Measurements from ENCODE around the gene NDUFB10. TPM values are rescaled to one million over a fixed set of nuclear protein-coding genes. Genes with fewer than 3 reads are reported as not detected.
A peak's percentile ranks its signal among the peaks of the same experiment; 100 is the strongest.

Gene NDUFB10
- 287 TPM for total RNA-seq (2021; ENCODE audit: unreplicated experiment)
- 493 TPM for polyA plus RNA-seq (2012; ENCODE audit: insufficient read length)
- percentile 75 among the genes with signal in this experiment for Bru-seq, nascent RNA
- BruChase-seq, experiment 1, labeled RNA remaining after a 2-hour chase = percentile 72 among the genes with signal in this experiment
- BruChase-seq, experiment 2, labeled RNA remaining after a 6-hour chase = percentile 85 among the genes with signal in this experiment
- long read RNA-seq, transcript NDUFB10-202 (3 exons, 830 nt) = minor isoform, 5 of 118 reads
- long read RNA-seq, transcript NDUFB10-201 (4 exons, 705 nt) = major isoform, 68 of 118 reads
- long read RNA-seq, partial matches to known transcripts = 28 of 118 reads
- long read RNA-seq, other reads (novel, unspliced or antisense) = 13 of 118 reads

- BruUV-seq (replicated peaks) = no TSS peak
- DNase-seq (ENCODE audit: low read depth, low spot score) = no peak
- H3K36me3 ChIP-seq (ENCODE audit: control insufficient read depth, insufficient read depth, low read length) = peaks cover 8% of the 10 kb centered on the region
- POLR2A ChIA-PET = no interaction called here
- H3K9me3 ChIP-seq (ENCODE audit: control insufficient read depth, insufficient read depth, low read depth, low read length) = no peaks in the 10 kb centered on the region
- peak; percentile 86 for ATAC-seq
- peak; percentile 89; the same call in 1 of the 2 replicates for TF ChIP-seq SIN3A (IDR thresholded peaks at IDR 0.05; ENCODE audit: borderline replicate concordance, insufficient read depth, low read depth, low read length)
- peak; percentile 44; the same call in 1 of the 2 replicates for TF ChIP-seq TCF7L2 (IDR thresholded peaks at IDR 0.05; ENCODE audit: low read depth, low read length)
- no peak for TF ChIP-seq REST (IDR thresholded peaks at IDR 0.05; ENCODE audit: insufficient read depth in 1 of 2, low read depth in 2 of 2, low read length in 1 of 2)
- peak; percentile 96 for TF ChIP-seq CTCF (IDR thresholded peaks at IDR 0.05)
- TF ChIP-seq POLR2AphosphoS5 (IDR thresholded peaks at IDR 0.05; ENCODE audit: low read depth, low read length) = peak; percentile 85
- H3K4me1 ChIP-seq (ENCODE audit: control insufficient read depth, insufficient read depth, low read length) = peaks cover 12% of the 10 kb centered on the region
- intact Hi-C loops (cut with micrococcal nuclease; ENCODE audit: unreplicated experiment) = no loop called here
- peak within 1 kb of the TSS; percentile 83 for H3K27ac ChIP-seq (ENCODE audit: low read length)
- H3K27me3 ChIP-seq (ENCODE audit: control insufficient read depth, insufficient read depth, low read length) = no peaks in the 10 kb centered on the region
- in situ Hi-C loops (cut with HindIII; ENCODE audit: low pct_unique_long_range_greater_than_20kb, low sequenced_read_pairs) = no loop called here
- CTCF ChIA-PET = no interaction called here
- H3K4me3 ChIP-seq (ENCODE audit: low read depth in 2 of 2, low read length in 2 of 2) = peak within 1 kb of the TSS; percentile 75 to 80
These were observed at the start of gene NDUFB10 for GRCh38 chr16:1959269-1960039. Gene NDUFB10 (plus strand): TSS chr16:1959538. CDS start chr16:1959625, 87 bp downstream.

GRCh38 chr16:1909561-1910231 lies 49.6 kb upstream of the NDUFB10 start:
- no peaks in the 10 kb centered on the region for H3K27me3 ChIP-seq (ENCODE audit: control insufficient read depth, insufficient read depth, low read length)
- in situ Hi-C loops (cut with HindIII; ENCODE audit: low pct_unique_long_range_greater_than_20kb, low sequenced_read_pairs) (no loop called here), intact Hi-C loops (cut with micrococcal nuclease; ENCODE audit: unreplicated experiment) (no loop called here)
- H3K9me3 ChIP-seq (ENCODE audit: control insufficient read depth, insufficient read depth, low read depth, low read length) = no peaks in the 10 kb centered on the region
- ATAC-seq (no peak), DNase-seq (ENCODE audit: low read depth, low spot score) (no peak)
- peaks cover 3% of the 10 kb centered on the region for H3K4me1 ChIP-seq (ENCODE audit: control insufficient read depth, insufficient read depth, low read length)
- H3K4me3 ChIP-seq (ENCODE audit: low read depth in 2 of 2, low read length in 2 of 2) = no peak overlapping the region
- POLR2A ChIA-PET = no interaction called here
- H3K36me3 ChIP-seq (ENCODE audit: control insufficient read depth, insufficient read depth, low read length) = no peaks in the 10 kb centered on the region
- no peak for TF ChIP-seq SIN3A (IDR thresholded peaks at IDR 0.05; ENCODE audit: borderline replicate concordance, insufficient read depth, low read depth, low read length)
- no peak for TF ChIP-seq CTCF (IDR thresholded peaks at IDR 0.05)
- no peak for TF ChIP-seq TCF7L2 (IDR thresholded peaks at IDR 0.05; ENCODE audit: low read depth, low read length)
- TF ChIP-seq POLR2AphosphoS5 (IDR thresholded peaks at IDR 0.05; ENCODE audit: low read depth, low read length) = no peak
- no peak for TF ChIP-seq REST (IDR thresholded peaks at IDR 0.05; ENCODE audit: insufficient read depth in 1 of 2, low read depth in 2 of 2, low read length in 1 of 2)
- no peak overlapping the region for H3K27ac ChIP-seq (ENCODE audit: low read length)
- no TSS peak for BruUV-seq (replicated peaks)
- CTCF ChIA-PET = no interaction called here
